ENCODE data around the gene CREB3L1. TPM values are rescaled to one million over a fixed set of nuclear protein-coding genes. Genes with fewer than 3 reads are reported as not detected.

Gene CREB3L1
- total RNA-seq, 1 donor, result 33.3 TPM

DNA sequence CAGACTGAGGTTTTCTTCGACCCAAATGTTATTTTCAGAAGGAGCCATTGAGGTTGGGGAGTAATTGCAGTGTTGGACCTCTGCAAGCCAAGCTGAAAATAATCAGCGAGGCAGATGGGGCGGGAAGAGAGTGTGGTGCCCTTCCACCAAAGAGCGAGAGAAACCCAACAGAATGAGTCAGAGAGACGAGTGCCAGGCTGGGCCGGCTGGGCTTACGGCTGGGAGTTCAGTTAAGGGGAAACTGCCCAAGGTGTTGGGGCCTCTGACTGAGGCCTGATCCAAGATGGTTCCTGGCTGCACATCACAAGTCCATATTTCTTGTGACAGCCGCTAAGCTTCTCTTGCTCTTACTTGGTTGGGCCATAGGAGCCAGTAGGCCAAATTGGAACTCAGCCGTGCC, 30.4 kb upstream of the CREB3L1 start:
- TF ChIP-seq, protein P1, sequence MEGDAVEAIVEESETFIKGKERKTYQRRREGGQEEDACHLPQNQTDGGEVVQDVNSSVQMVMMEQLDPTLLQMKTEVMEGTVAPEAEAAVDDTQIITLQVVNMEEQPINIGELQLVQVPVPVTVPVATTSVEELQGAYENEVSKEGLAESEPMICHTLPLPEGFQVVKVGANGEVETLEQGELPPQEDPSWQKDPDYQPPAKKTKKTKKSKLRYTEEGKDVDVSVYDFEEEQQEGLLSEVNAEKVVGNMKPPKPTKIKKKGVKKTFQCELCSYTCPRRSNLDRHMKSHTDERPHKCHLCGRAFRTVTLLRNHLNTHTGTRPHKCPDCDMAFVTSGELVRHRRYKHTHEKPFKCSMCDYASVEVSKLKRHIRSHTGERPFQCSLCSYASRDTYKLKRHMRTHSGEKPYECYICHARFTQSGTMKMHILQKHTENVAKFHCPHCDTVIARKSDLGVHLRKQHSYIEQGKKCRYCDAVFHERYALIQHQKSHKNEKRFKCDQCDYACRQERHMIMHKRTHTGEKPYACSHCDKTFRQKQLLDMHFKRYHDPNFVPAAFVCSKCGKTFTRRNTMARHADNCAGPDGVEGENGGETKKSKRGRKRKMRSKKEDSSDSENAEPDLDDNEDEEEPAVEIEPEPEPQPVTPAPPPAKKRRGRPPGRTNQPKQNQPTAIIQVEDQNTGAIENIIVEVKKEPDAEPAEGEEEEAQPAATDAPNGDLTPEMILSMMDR (IDR thresholded peaks at IDR 0.05; ENCODE audit: extremely low read depth, low read depth, low read length), result no peak
- Histone ChIP-seq H4K20me1 (ENCODE audit: insufficient read depth, low read length) (no peaks in the 10 kb centered on the region), H3K4me1 (ENCODE audit: insufficient read depth, low read length) (peaks cover 58% of the 10 kb centered on the region), H3K27ac (ENCODE audit: low read depth, low read length) (peak overlapping the region; percentile 100), H3K27me3 (ENCODE audit: insufficient read depth, low read length) (no peaks in the 10 kb centered on the region), H3K4me2 (ENCODE audit: insufficient read depth, low read length) (peak overlapping the region; percentile 17), H3K79me2 (ENCODE audit: insufficient read depth, low read length) (no peaks in the 10 kb centered on the region), H2AFZ (ENCODE audit: low read length) (peak overlapping the region; percentile 57), H3K36me3 (ENCODE audit: insufficient read depth, low read length) (no peaks in the 10 kb centered on the region), H3K9me3 (ENCODE audit: low read depth, low read length) (no peaks in the 10 kb centered on the region), H3K4me3 (ENCODE audit: insufficient read depth, low read length) (no peak overlapping the region)
- DNase-seq (ENCODE audit: insufficient read length, low spot score, missing footprints), result peak; percentile 91

- H3K4me3 ChIP-seq (ENCODE audit: insufficient read depth, low read length), result no peak overlapping the region
- no peak overlapping the region for H2AFZ ChIP-seq (ENCODE audit: low read length)
- H3K9me3 ChIP-seq (ENCODE audit: low read depth, low read length), result no peaks in the 10 kb centered on the region
- H3K36me3 ChIP-seq (ENCODE audit: insufficient read depth, low read length), result no peaks in the 10 kb centered on the region
- no peaks in the 10 kb centered on the region for H3K27me3 ChIP-seq (ENCODE audit: insufficient read depth, low read length)
- TF ChIP-seq, protein P1 (IDR thresholded peaks at IDR 0.05; ENCODE audit: extremely low read depth, low read depth, low read length), result peak; percentile 20
- peak overlapping the region; percentile 100 for H3K27ac ChIP-seq (ENCODE audit: low read depth, low read length)
- peaks cover 55% of the 10 kb centered on the region for H3K4me1 ChIP-seq (ENCODE audit: insufficient read depth, low read length)
- no peaks in the 10 kb centered on the region for H3K79me2 ChIP-seq (ENCODE audit: insufficient read depth, low read length)
- DNase-seq (ENCODE audit: insufficient read length, low spot score, missing footprints), result no peak
- peak overlapping the region; percentile 52 for H3K4me2 ChIP-seq (ENCODE audit: insufficient read depth, low read length)
- H4K20me1 ChIP-seq (ENCODE audit: insufficient read depth, low read length), result no peaks in the 10 kb centered on the region
Observed at GRCh38 chr11:46247659-46248058, 29.8 kb upstream of the CREB3L1 start.

GRCh38 chr11:46248289-46249102, 29.0 kb upstream of the CREB3L1 start:
- no peaks in the 10 kb centered on the region for H4K20me1 ChIP-seq (ENCODE audit: insufficient read depth, low read length)
- no peaks in the 10 kb centered on the region for H3K27me3 ChIP-seq (ENCODE audit: insufficient read depth, low read length)
- H3K79me2 ChIP-seq (ENCODE audit: insufficient read depth, low read length), result no peaks in the 10 kb centered on the region
- no peaks in the 10 kb centered on the region for H3K36me3 ChIP-seq (ENCODE audit: insufficient read depth, low read length)
- peak overlapping the region; percentile 52 for H3K4me2 ChIP-seq (ENCODE audit: insufficient read depth, low read length)
- peaks cover 56% of the 10 kb centered on the region for H3K4me1 ChIP-seq (ENCODE audit: insufficient read depth, low read length)
- DNase-seq (ENCODE audit: insufficient read length, low spot score, missing footprints), result peak; percentile 97
- peak overlapping the region; percentile 100 for H3K27ac ChIP-seq (ENCODE audit: low read depth, low read length)
- H3K9me3 ChIP-seq (ENCODE audit: low read depth, low read length), result no peaks in the 10 kb centered on the region
- H2AFZ ChIP-seq (ENCODE audit: low read length), result peak overlapping the region; percentile 74
- peak overlapping the region; percentile 21 for H3K4me3 ChIP-seq (ENCODE audit: insufficient read depth, low read length)
- TF ChIP-seq, protein P1 (IDR thresholded peaks at IDR 0.05; ENCODE audit: extremely low read depth, low read depth, low read length), result no peak

GRCh38 chr11:46249103-46249937, 28.1 kb upstream of the CREB3L1 start:
- H3K9me3 ChIP-seq (ENCODE audit: low read depth, low read length), result no peaks in the 10 kb centered on the region
- peak overlapping the region; percentile 100 for H3K27ac ChIP-seq (ENCODE audit: low read depth, low read length)
- H3K4me3 ChIP-seq (ENCODE audit: insufficient read depth, low read length), result no peak overlapping the region
- peak overlapping the region; percentile 28 for H3K4me2 ChIP-seq (ENCODE audit: insufficient read depth, low read length)
- H2AFZ ChIP-seq (ENCODE audit: low read length), result peak overlapping the region; percentile 74
- no peaks in the 10 kb centered on the region for H3K27me3 ChIP-seq (ENCODE audit: insufficient read depth, low read length)
- H3K79me2 ChIP-seq (ENCODE audit: insufficient read depth, low read length), result no peaks in the 10 kb centered on the region
- TF ChIP-seq, protein P1 (IDR thresholded peaks at IDR 0.05; ENCODE audit: extremely low read depth, low read depth, low read length), result no peak
- peaks cover 58% of the 10 kb centered on the region for H3K4me1 ChIP-seq (ENCODE audit: insufficient read depth, low read length)
- no peak for DNase-seq (ENCODE audit: insufficient read length, low spot score, missing footprints)
- no peaks in the 10 kb centered on the region for H4K20me1 ChIP-seq (ENCODE audit: insufficient read depth, low read length)
- H3K36me3 ChIP-seq (ENCODE audit: insufficient read depth, low read length), result no peaks in the 10 kb centered on the region

Data from osteoblast (primary cell).